ENCODE data around the gene GPR151.

The GPR151 gene

GRCh38 chr5:146519554-146519953 is 3.6 kb upstream of the GPR151 start:
- no peak for DNase-seq (ENCODE audit: low spot score)

GRCh38 chr5:146515473-146516150 is 378 bp downstream of the GPR151 start:
- no peak for DNase-seq (ENCODE audit: low spot score)

- no peak for DNase-seq (ENCODE audit: low spot score)
These were observed 1.4 kb downstream of the GPR151 start for GRCh38 chr5:146514575-146514974.

- DNase-seq (ENCODE audit: low spot score): no peak
These were observed 2.5 kb downstream of the GPR151 start for GRCh38 chr5:146513462-146513861.

GRCh38 chr5:146510559-146511125 is 5.3 kb downstream of the GPR151 start:
- no peak for DNase-seq (ENCODE audit: low spot score)

- DNase-seq (ENCODE audit: low spot score): no peak
These were observed 8.6 kb downstream of the GPR151 start for GRCh38 chr5:146507428-146507827.

GRCh38 chr5:146499680-146500079 is 16.3 kb downstream of the GPR151 start:
- no peak for DNase-seq (ENCODE audit: low spot score)

- no peak for DNase-seq (ENCODE audit: low spot score)
These were observed 21.3 kb downstream of the GPR151 start for GRCh38 chr5:146494656-146495055.

GRCh38 chr5:146490089-146490843 is 25.7 kb downstream of the GPR151 start:
- DNase-seq (ENCODE audit: low spot score): no peak

GRCh38 chr5:146484714-146485391 is 31.1 kb downstream of the GPR151 start:
- DNase-seq (ENCODE audit: low spot score): no peak

GRCh38 chr5:146482775-146483174 is 33.2 kb downstream of the GPR151 start:
- DNase-seq (ENCODE audit: low spot score): no peak

GRCh38 chr5:146475906-146476305 is 40.1 kb downstream of the GPR151 start:
- no peak for DNase-seq (ENCODE audit: low spot score)

- DNase-seq (ENCODE audit: low spot score): no peak
These were observed 40.7 kb downstream of the GPR151 start for GRCh38 chr5:146475190-146475780.

- DNase-seq (ENCODE audit: low spot score): no peak
These were observed 41.9 kb downstream of the GPR151 start for GRCh38 chr5:146474065-146474464.

GRCh38 chr5:146467760-146468159 is 48.2 kb downstream of the GPR151 start:
- DNase-seq (ENCODE audit: low spot score): no peak

- no peak for DNase-seq (ENCODE audit: low spot score)
These were observed 49.3 kb downstream of the GPR151 start for GRCh38 chr5:146466521-146467349.

GRCh38 chr5:146463446-146463845 is 52.5 kb downstream of the GPR151 start:
- DNase-seq (ENCODE audit: low spot score): no peak
